SK-N-SH treated with all-trans-retinoic acid at 6 μM for 48 hours (cell line): ENCODE data around the gene MIOX.

Experiments used
- ATAC-seq: fragments of 200-7000 bp; cut with Tn5 transposase; 3 replicates; pipeline ENCODE4 v1.9.1; 2020; ENCODE audit warnings: mild to moderate bottlenecking, moderate library complexity
- ARNTL ChIP-seq: fragments of 450-650 bp; formaldehyde crosslinking; IDR thresholded peaks from 2 replicates; pipeline ENCODE4 v1.5.0; 2020; ENCODE audit warnings: low read depth, mild to moderate bottlenecking, moderate library complexity, borderline replicate concordance
- CREB5 ChIP-seq: fragments of 250-450 bp; sonication (Bioruptor Pico); IDR thresholded peaks from 2 replicates; pipeline ENCODE4 v1.5.1; 2020; ENCODE audit warnings: low read depth, mild to moderate bottlenecking, moderate library complexity
- CSDC2 ChIP-seq: fragments of 250-450 bp; sonication (Bioruptor Pico); IDR thresholded peaks from 2 replicates; pipeline ENCODE4 v1.5.0; 2020; ENCODE audit warnings: mild to moderate bottlenecking, moderate library complexity
- CSRNP3 ChIP-seq: fragments of 250-450 bp; sonication (Bioruptor Pico); IDR thresholded peaks from 2 replicates; pipeline ENCODE4 v1.5.1; 2021; ENCODE audit warnings: mild to moderate bottlenecking, moderate library complexity
- ESRRG ChIP-seq: fragments of 250-450 bp; sonication (Bioruptor Pico); IDR thresholded peaks from 2 replicates; pipeline ENCODE4 v1.6.1; 2021; ENCODE audit warnings: mild to moderate bottlenecking
- GLIS3 ChIP-seq: fragments of 250-450 bp; sonication (Bioruptor Pico); IDR thresholded peaks from 2 replicates; pipeline ENCODE4 v1.5.0; 2020; ENCODE audit warnings: mild to moderate bottlenecking, moderate library complexity
- OSR1 ChIP-seq: fragments of 250-450 bp; sonication (Bioruptor Pico); IDR thresholded peaks from 2 replicates; pipeline ENCODE4 v1.8.0; 2022; ENCODE audit warnings: moderate library complexity, mild to moderate bottlenecking, inconsistent platforms
- PATZ1 ChIP-seq: fragments of 250-450 bp; sonication (Bioruptor Pico); IDR thresholded peaks from 2 replicates; pipeline ENCODE4 v1.8.0; 2020; ENCODE audit warnings: mild to moderate bottlenecking, moderate library complexity, borderline replicate concordance
- RARB ChIP-seq: fragments of 250-450 bp; sonication (Bioruptor Pico); IDR thresholded peaks from 2 replicates; pipeline ENCODE4 v1.8.0; 2021; ENCODE audit warnings: mild to moderate bottlenecking, moderate library complexity
- SNAI2 ChIP-seq: fragments of 250-450 bp; sonication (Bioruptor Pico); IDR thresholded peaks from 2 replicates; pipeline ENCODE4 v1.5.0; 2020; ENCODE audit warnings: mild to moderate bottlenecking, moderate library complexity
- TCF4 ChIP-seq: fragments of 250-450 bp; sonication (Bioruptor Pico); IDR thresholded peaks from 2 replicates; pipeline ENCODE4 v1.8.0; 2021; ENCODE audit warnings: mild to moderate bottlenecking, moderate library complexity, borderline replicate concordance
- TOX ChIP-seq: fragments of 250-450 bp; sonication (Bioruptor Pico); IDR thresholded peaks from 2 replicates; pipeline ENCODE4 v1.8.0; 2021; ENCODE audit warnings: mild to moderate bottlenecking, moderate library complexity, borderline replicate concordance
- TSHZ2 ChIP-seq: fragments of 250-450 bp; sonication (Bioruptor Pico); IDR thresholded peaks from 2 replicates; pipeline ENCODE4 v1.5.0; 2020; ENCODE audit warnings: mild to moderate bottlenecking, moderate library complexity
- ZC3H10 ChIP-seq: fragments of 250-450 bp; sonication (Bioruptor Pico); IDR thresholded peaks from 2 replicates; pipeline ENCODE4 v1.5.1; 2021; ENCODE audit warnings: mild to moderate bottlenecking, moderate library complexity
- ZFP3 ChIP-seq: fragments of 250-450 bp; sonication (Bioruptor Pico); IDR thresholded peaks from 2 replicates; pipeline ENCODE4 v1.5.0; 2020; ENCODE audit warnings: mild to moderate bottlenecking, moderate library complexity
- ZNF565 ChIP-seq: fragments of 450-650 bp; formaldehyde crosslinking; conservative IDR thresholded peaks from 2 replicates; pipeline ENCODE4 v1.5.0; 2020; ENCODE audit warnings: low read depth, mild to moderate bottlenecking, moderate library complexity
- ZNF70 ChIP-seq: fragments of 450-650 bp; formaldehyde crosslinking; IDR thresholded peaks from 2 replicates; pipeline ENCODE4 v1.5.0; 2020; ENCODE audit warnings: mild to moderate bottlenecking, moderate library complexity
- ZNF8 ChIP-seq: fragments of 450-650 bp; formaldehyde crosslinking; IDR thresholded peaks from 2 replicates; pipeline ENCODE4 v1.5.0; 2020; ENCODE audit warnings: mild to moderate bottlenecking, moderate library complexity
- TF ChIP-seq, protein P1 (sequence below): fragments of 250-450 bp; sonication (Bioruptor Pico); IDR thresholded peaks from 2 replicates; pipeline ENCODE4 v1.8.0; 2021; ENCODE audit warnings: low read depth, mild to moderate bottlenecking, moderate library complexity, borderline replicate concordance

The MIOX gene

DNA sequence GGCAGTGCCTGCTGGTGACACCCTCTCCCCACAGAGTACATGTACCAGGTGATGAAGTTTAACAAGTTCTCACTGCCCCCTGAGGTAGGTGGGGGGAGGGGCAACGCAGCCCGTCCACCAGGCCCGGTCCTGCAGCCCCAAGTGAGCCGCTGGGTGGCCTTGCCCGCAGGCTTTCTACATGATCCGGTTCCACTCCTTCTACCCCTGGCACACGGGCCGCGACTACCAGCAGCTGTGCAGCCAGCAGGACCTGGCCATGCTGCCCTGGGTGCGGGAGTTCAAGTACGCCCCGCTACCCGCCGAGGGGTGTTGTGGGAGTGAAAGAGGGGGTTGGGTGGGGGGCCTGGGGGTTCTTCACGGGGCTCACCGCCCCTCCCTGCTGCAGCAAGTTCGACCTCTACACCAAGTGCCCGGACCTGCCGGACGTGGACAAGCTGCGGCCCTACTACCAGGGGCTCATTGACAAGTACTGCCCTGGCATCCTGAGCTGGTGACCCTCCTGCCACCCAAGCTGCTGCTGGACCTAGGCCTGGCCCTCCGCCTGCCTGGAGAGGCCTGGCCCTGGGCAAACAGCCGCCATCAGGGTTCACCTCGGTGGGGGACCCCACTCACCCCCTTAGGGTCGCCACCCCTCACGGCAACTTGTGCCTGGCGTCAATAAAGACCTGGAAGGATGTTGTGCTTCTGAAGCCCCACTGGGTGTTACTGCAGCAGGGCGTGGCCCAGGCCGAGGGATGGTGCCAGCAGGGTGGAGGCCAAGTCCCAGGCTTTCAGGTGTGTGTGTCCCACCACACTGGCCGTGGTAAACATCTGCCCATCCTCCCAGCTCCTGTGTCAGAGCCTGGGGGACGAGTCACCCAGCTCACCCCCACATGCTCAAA, 2.9 kb downstream of the MIOX start:
- no peak for ATAC-seq
- TF ChIP-seq SNAI2 (no peak), CREB5 (CRISPR knock-in tag) (no peak), ZNF70 (no peak), RARB (CRISPR knock-in tag) (no peak), ZC3H10 (CRISPR knock-in tag) (no peak), GLIS3 (no peak)
- TF ChIP-seq, protein P1, sequence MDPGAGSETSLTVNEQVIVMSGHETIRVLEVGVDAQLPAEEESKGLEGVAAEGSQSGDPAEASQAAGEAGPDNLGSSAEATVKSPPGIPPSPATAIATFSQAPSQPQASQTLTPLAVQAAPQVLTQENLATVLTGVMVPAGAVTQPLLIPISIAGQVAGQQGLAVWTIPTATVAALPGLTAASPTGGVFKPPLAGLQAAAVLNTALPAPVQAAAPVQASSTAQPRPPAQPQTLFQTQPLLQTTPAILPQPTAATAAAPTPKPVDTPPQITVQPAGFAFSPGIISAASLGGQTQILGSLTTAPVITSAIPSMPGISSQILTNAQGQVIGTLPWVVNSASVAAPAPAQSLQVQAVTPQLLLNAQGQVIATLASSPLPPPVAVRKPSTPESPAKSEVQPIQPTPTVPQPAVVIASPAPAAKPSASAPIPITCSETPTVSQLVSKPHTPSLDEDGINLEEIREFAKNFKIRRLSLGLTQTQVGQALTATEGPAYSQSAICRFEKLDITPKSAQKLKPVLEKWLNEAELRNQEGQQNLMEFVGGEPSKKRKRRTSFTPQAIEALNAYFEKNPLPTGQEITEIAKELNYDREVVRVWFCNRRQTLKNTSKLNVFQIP (CRISPR knock-in tag), result no peak

GRCh38 chr22:50490531-50491308, 4.1 kb downstream of the MIOX start:
- no peak for ATAC-seq
- no peak for TF ChIP-seq RARB (CRISPR knock-in tag)
- no peak for TF ChIP-seq TOX
- no peak for TF ChIP-seq CSDC2
- no peak for TF ChIP-seq ESRRG (CRISPR knock-in tag)
- no peak for TF ChIP-seq ARNTL
- TF ChIP-seq, protein P1 (CRISPR knock-in tag), result no peak
- TF ChIP-seq CREB5 (CRISPR knock-in tag), result no peak
- no peak for TF ChIP-seq SNAI2
- no peak for TF ChIP-seq OSR1 (CRISPR knock-in tag)
- TF ChIP-seq ZNF8, result no peak
- TF ChIP-seq TCF4 (CRISPR knock-in tag), result no peak
- TF ChIP-seq TSHZ2, result no peak
- TF ChIP-seq ZC3H10 (CRISPR knock-in tag), result no peak
- TF ChIP-seq PATZ1 (CRISPR knock-in tag), result no peak
- TF ChIP-seq ZNF565 (CRISPR knock-in tag), result no peak
- no peak for TF ChIP-seq CSRNP3
- TF ChIP-seq ZFP3, result no peak
